Mammary epithelial cell (primary cell): ENCODE measurements around the gene RRP12.

Source experiments
- CTCF ChIP-seq, 2 donors: IDR thresholded peaks in 1 of 2; conservative IDR thresholded peaks in 1 of 2; 2 replicates each; pipeline ENCODE4 v1.5.1; 2011 to 2012; ENCODE audit warnings: inconsistent platforms in 2 of 2, low read length in 2 of 2, mild to moderate bottlenecking in 2 of 2, control low read depth in 1 of 2, low read depth in 1 of 2; ENCODE audit not compliant: insufficient read depth in 1 of 2; ENCODE audit errors: extremely low read depth in 1 of 2
- EZH2 ChIP-seq: IDR thresholded peaks from 2 replicates; pipeline ENCODE4 v1.6.1; 2012; ENCODE audit warnings: low read length, inconsistent platforms, borderline replicate concordance

- TF ChIP-seq CTCF (conservative IDR thresholded peaks at IDR 0.05 in 1 of 2, IDR thresholded peaks at IDR 0.05 in 1 of 2; ENCODE audit: extremely low read depth in 1 of 2, insufficient read depth in 1 of 2, low read depth in 1 of 2, low read length in 2 of 2) (peak in 1 of 2 donors; percentile 38), EZH2 (no peak)
These were observed 45.6 kb downstream of the RRP12 start for GRCh38 chr10:97355571-97355975.
